AG09309 (cell line): Measurements from ENCODE around the gene ARPP21.

ENCODE experiments used
- DNase-seq: peaks from one replicate; pipeline ENCODE4 v3.0.0-alpha.2; 2010; ENCODE audit warnings: low read depth
- H3K4me3 ChIP-seq: 2 replicates; pipeline ENCODE4 v1.5.1; 2011; ENCODE audit warnings: mild to moderate bottlenecking, low read depth, low read length, moderate library complexity; ENCODE audit not compliant: control insufficient read depth
- TF ChIP-seq, protein P1 (sequence below): IDR thresholded peaks from 2 replicates; pipeline ENCODE4 v1.5.1; 2011; ENCODE audit warnings: mild to moderate bottlenecking, low read depth, low read length, inconsistent platforms; ENCODE audit not compliant: insufficient read depth, control insufficient read depth; ENCODE audit errors: missing control alignments

The ARPP21 gene

DNA sequence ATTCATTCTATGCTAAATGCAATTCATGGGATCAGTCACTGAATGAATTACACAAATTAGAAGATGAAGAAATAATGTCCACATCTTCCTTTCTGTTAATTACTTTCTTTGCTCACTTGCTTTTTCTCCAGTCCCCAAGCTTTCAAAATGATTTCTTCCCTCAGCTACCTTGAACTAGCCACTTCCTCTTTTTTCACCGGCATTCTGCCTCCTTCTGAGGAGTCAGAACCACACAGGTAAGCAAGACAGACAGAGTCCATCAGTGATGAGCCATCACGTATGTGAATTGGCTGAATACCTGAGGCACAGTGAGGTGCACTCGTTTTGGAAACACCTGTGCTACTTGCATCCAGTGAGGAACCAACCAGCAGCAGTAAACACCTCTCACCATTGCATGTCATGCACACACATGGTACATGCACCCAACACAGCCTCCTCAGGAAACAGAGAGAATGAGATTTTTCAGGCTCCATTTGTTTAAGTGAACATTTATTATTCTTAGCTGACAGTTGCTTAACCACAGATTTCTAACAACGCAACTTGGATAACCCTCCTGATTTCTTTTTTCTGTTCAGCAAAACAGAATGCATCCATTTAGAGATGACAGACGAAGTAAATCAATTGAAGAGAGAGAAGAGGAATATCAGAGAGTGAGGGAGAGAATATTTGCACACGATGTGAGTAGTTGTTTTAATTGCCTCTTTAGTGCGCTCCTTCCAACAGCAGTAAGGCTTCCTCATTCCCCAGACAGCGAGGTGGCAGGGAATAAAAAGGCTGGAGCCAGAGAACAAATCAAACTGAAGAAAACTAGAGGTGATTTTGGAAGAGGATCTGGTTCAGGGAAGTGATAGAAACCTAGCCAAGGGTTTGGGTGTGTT lies 69.3 kb downstream of the ARPP21 start:
- TF ChIP-seq, protein P1, sequence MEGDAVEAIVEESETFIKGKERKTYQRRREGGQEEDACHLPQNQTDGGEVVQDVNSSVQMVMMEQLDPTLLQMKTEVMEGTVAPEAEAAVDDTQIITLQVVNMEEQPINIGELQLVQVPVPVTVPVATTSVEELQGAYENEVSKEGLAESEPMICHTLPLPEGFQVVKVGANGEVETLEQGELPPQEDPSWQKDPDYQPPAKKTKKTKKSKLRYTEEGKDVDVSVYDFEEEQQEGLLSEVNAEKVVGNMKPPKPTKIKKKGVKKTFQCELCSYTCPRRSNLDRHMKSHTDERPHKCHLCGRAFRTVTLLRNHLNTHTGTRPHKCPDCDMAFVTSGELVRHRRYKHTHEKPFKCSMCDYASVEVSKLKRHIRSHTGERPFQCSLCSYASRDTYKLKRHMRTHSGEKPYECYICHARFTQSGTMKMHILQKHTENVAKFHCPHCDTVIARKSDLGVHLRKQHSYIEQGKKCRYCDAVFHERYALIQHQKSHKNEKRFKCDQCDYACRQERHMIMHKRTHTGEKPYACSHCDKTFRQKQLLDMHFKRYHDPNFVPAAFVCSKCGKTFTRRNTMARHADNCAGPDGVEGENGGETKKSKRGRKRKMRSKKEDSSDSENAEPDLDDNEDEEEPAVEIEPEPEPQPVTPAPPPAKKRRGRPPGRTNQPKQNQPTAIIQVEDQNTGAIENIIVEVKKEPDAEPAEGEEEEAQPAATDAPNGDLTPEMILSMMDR = no peak
- DNase-seq = no peak
- no peak overlapping the region for H3K4me3 ChIP-seq

DNA sequence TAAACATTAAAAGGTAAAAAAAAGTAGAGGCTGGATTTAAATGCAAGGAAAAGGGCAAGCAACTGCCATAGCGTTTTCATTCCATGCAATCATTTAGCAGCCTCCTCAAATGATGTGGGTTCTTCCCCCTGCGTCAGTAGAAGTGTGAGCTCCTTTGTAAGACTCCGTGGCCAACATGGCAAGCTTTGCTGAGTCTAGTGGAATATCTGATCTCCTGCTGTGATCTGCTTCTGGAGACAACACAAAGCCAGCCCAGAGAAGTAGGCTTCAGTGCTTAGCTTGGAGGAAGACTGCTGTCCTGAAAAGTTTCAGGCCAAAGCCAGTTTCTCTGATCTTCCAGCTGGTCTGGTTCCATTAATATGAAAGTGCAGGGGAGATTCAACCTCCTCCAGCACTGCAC lies 70.4 kb downstream of the ARPP21 start:
- no peak overlapping the region for H3K4me3 ChIP-seq
- TF ChIP-seq, protein P1 = no peak
- DNase-seq = no peak

- TF ChIP-seq, protein P1 = no peak
- H3K4me3 ChIP-seq = no peak overlapping the region
- no peak for DNase-seq
Observed at GRCh38 chr3:35710554-35710953, 71.2 kb downstream of the ARPP21 start.

DNA sequence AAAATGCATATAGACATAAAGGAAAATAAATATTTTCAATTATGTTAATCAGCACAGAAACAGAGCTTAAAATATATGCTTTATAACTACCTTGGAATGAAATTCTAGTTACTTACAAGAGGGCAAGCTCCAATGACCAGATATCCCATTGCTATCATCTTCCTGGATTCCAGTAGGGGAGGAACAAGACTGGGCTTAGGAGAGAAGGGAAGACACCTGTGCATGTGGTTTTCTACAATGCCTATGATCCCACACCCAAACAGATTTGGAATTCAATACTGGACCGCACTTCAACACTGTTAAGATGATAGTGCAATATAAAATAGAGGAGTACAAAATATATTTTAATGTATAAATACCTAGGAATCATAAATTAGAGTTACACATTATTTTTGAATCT lies 79.6 kb downstream of the ARPP21 start:
- TF ChIP-seq, protein P1 = no peak
- DNase-seq = no peak
- no peak overlapping the region for H3K4me3 ChIP-seq

GRCh38 chr3:35721628-35722027 lies 82.3 kb downstream of the ARPP21 start:
- DNase-seq = no peak
- TF ChIP-seq, protein P1 = no peak
- no peak overlapping the region for H3K4me3 ChIP-seq

DNA sequence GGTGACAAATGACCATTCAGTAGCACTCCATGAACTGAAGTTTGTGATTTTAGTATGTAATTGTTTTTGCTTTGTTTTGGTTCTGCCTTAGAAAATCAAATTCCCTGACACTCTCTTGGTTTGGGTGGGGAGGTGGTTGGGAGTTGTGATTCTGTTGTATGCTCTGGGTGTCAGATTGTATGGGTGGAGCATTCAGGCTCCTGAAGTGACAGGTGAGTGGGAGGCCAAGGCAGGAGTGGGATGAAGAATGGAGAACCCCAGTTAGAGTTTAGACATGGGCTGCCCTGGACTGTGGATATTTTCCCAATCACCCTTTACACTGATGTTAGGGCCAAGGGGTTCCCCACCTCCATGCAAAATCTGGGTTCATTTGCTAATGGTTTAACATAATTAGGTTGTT lies 83.6 kb downstream of the ARPP21 start:
- H3K4me3 ChIP-seq = no peak overlapping the region
- TF ChIP-seq, protein P1 = no peak
- no peak for DNase-seq

- DNase-seq = no peak
- TF ChIP-seq, protein P1 = no peak
- H3K4me3 ChIP-seq = no peak overlapping the region
Observed at GRCh38 chr3:35723480-35724097, 84.3 kb downstream of the ARPP21 start.
